Keratinocyte (primary cell): ENCODE results near the gene ITGB2. TPM values are rescaled to one million over a fixed set of nuclear protein-coding genes. Genes with fewer than 3 reads are reported as not detected.

Experiments used
- DNase-seq: peaks from one replicate; pipeline ENCODE4 v3.0.0-alpha.2; 2011; ENCODE audit warnings: low read depth, missing footprints, low spot score
- FAIRE-seq: peaks from 2 replicates; lab custom pipeline; 2011; peaks lifted over from hg19 to GRCh38; lab: Jason Lieb, UNC
- H2AFZ ChIP-seq: 2 replicates; pipeline ENCODE4 v1.6.0; 2012; ENCODE audit warnings: low read length, control low read depth, inconsistent platforms; ENCODE audit not compliant: control insufficient read depth
- H3K27ac ChIP-seq: 2 replicates; pipeline ENCODE4 v1.5.1; 2011; ENCODE audit warnings: low read length; ENCODE audit not compliant: control insufficient read depth, insufficient read depth
- H3K27me3 ChIP-seq: 3 replicates; pipeline ENCODE4 v1.6.0; 2011; ENCODE audit warnings: low read length; ENCODE audit not compliant: control insufficient read depth, insufficient read depth; ENCODE audit errors: extremely low read depth
- H3K36me3 ChIP-seq, 2 experiments: 2 replicates in 1 of 2; 3 replicates in 1 of 2; pipeline ENCODE4 v1.5.1; 2011; ENCODE audit warnings: low read length in 2 of 2, mild to moderate bottlenecking in 1 of 2; ENCODE audit not compliant: control insufficient read depth in 2 of 2, insufficient read depth in 2 of 2; ENCODE audit errors: extremely low read depth in 1 of 2
- H3K4me1 ChIP-seq: 3 replicates; pipeline ENCODE4 v1.5.1; 2011; ENCODE audit warnings: low read length; ENCODE audit not compliant: control insufficient read depth, insufficient read depth; ENCODE audit errors: extremely low read depth
- H3K4me2 ChIP-seq: 3 replicates; pipeline ENCODE4 v1.6.0; 2011; ENCODE audit warnings: low read depth, low read length; ENCODE audit not compliant: control insufficient read depth, insufficient read depth; ENCODE audit errors: extremely low read depth
- H3K4me3 ChIP-seq, 3 experiments: fragments of 200-600 bp in 1 of 3; sonication (generic) in 1 of 3; 2 replicates in 2 of 3; 3 replicates in 1 of 3; pipeline ENCODE4 v1.5.1; 2011 to 2016; ENCODE audit warnings: low read length in 3 of 3, mild to moderate bottlenecking in 3 of 3, control low read depth in 2 of 3, inconsistent platforms in 1 of 3, low read depth in 1 of 3, mixed read lengths in 1 of 3, mixed run types in 1 of 3, moderate library complexity in 1 of 3; ENCODE audit not compliant: control insufficient read depth in 2 of 3, insufficient read depth in 2 of 3; ENCODE audit errors: extremely low read depth in 1 of 3
- H3K79me2 ChIP-seq: 2 replicates; pipeline ENCODE4 v1.6.0; 2012; ENCODE audit warnings: low read length; ENCODE audit not compliant: control insufficient read depth, insufficient read depth
- H3K9ac ChIP-seq: 3 replicates; pipeline ENCODE4 v1.6.0; 2011; ENCODE audit warnings: low read length; ENCODE audit not compliant: control insufficient read depth, insufficient read depth; ENCODE audit errors: extremely low read depth
- H3K9me1 ChIP-seq: 3 replicates; pipeline ENCODE4 v1.6.0; 2011; ENCODE audit warnings: low read length; ENCODE audit not compliant: control insufficient read depth, insufficient read depth; ENCODE audit errors: extremely low read depth
- H3K9me3 ChIP-seq: 2 replicates; pipeline ENCODE4 v1.5.1; 2012; ENCODE audit warnings: low read depth, low read length; ENCODE audit not compliant: control insufficient read depth
- H4K20me1 ChIP-seq: 3 replicates; pipeline ENCODE4 v1.6.0; 2011; ENCODE audit warnings: low read length; ENCODE audit not compliant: control insufficient read depth, insufficient read depth; ENCODE audit errors: extremely low read depth
- CTCF ChIP-seq, 3 experiments: IDR thresholded peaks in 1 of 3; conservative IDR thresholded peaks in 1 of 3; optimal IDR thresholded peaks in 1 of 3; 2 replicates in 2 of 3; 3 replicates in 1 of 3; pipeline versions ENCODE3 to v1.5.1; 2011; ENCODE audit warnings: low read length in 3 of 3, mild to moderate bottlenecking in 3 of 3, moderate library complexity in 2 of 3, control low read depth in 1 of 3, inconsistent platforms in 1 of 3; ENCODE audit not compliant: insufficient read depth in 2 of 3; ENCODE audit errors: extremely low read depth in 1 of 3
- EZH2 ChIP-seq: IDR thresholded peaks from one replicate; pipeline ENCODE4 v1.6.1; 2012; ENCODE audit warnings: inconsistent platforms, mild to moderate bottlenecking, low read length, moderate library complexity
- dilution Hi-C: fragments of 300-500 bp; cut with MboI; formaldehyde crosslinking; loops from one replicate; pipeline ENCODE4 v1.7.0; 2020; ENCODE audit warnings: low sequenced_read_pairs; ENCODE audit not compliant: extremely low pct_ligation_motif_present
- polyA plus RNA-seq, 5 experiments: library from polyadenylated mRNA; depleted of rRNA in 3 of 5; stranded (reverse) in 3 of 5; stranded (forward) in 1 of 5; unstranded in 1 of 5; fragments of >200 nt; gene quantifications; 1 replicate in 1 of 5; 2 replicates in 3 of 5; 3 replicates in 1 of 5; pipeline versions ENCODE4 v1.2.1 to v1.2.3, GENCODE V29; 2011 to 2012; ENCODE audit warnings: missing spikeins in 2 of 5, low read depth in 1 of 5, low replicate concordance in 1 of 5

ITGB2 gene
- polyA plus RNA-seq, 1 donor (not counting 4 experiments of a cell fraction or from before 2014, with no cell fraction given): 0.55 TPM

- Histone ChIP-seq H3K4me2 (peak overlapping the region; percentile 64), H3K27ac (peak overlapping the region; percentile 49), H3K79me2 (no peaks in the 10 kb centered on the region), H3K4me1 (peaks cover 47% of the 10 kb centered on the region), H3K9me1 (no peaks in the 10 kb centered on the region), H2AFZ (peak overlapping the region; percentile 37), H3K27me3 (peaks cover 13% of the 10 kb centered on the region), H3K9me3 (no peaks in the 10 kb centered on the region), H3K36me3 (no peaks in the 10 kb centered on the region), H4K20me1 (no peaks in the 10 kb centered on the region), H3K9ac (no peak overlapping the region), H3K4me3 (peak overlapping the region in 1 of 3 experiments; percentile 38)
- no peak for DNase-seq
- no peak for TF ChIP-seq EZH2
- TF ChIP-seq CTCF (optimal IDR thresholded peaks at IDR 0.05 in 1 of 3, IDR thresholded peaks at IDR 0.05 in 1 of 3, conservative IDR thresholded peaks at IDR 0.05 in 1 of 3; ENCODE audit: extremely low read depth in 1 of 3, insufficient read depth in 2 of 3, low read length in 3 of 3): no peak
- FAIRE-seq: no peak
- dilution Hi-C loops: no loop called here
Measured at GRCh38 chr21:44924606-44925377, 4.1 kb upstream of the ITGB2 start.

GRCh38 chr21:44923480-44924084 is 2.9 kb upstream of the ITGB2 start:
- dilution Hi-C loops: no loop called here
- Histone ChIP-seq H3K4me3 (no peak overlapping the region), H3K4me1 (peaks cover 39% of the 10 kb centered on the region), H3K4me2 (no peak overlapping the region), H3K9me1 (no peaks in the 10 kb centered on the region), H3K9me3 (no peaks in the 10 kb centered on the region), H4K20me1 (no peaks in the 10 kb centered on the region), H2AFZ (no peak overlapping the region), H3K9ac (no peak overlapping the region), H3K36me3 (no peaks in the 10 kb centered on the region), H3K79me2 (no peaks in the 10 kb centered on the region), H3K27me3 (peaks cover 12% of the 10 kb centered on the region), H3K27ac (no peak overlapping the region)
- TF ChIP-seq CTCF (optimal IDR thresholded peaks at IDR 0.05 in 1 of 3, IDR thresholded peaks at IDR 0.05 in 1 of 3, conservative IDR thresholded peaks at IDR 0.05 in 1 of 3; ENCODE audit: extremely low read depth in 1 of 3, insufficient read depth in 2 of 3, low read length in 3 of 3) (no peak), EZH2 (no peak)
- DNase-seq: no peak
- FAIRE-seq: no peak
